OCI-LY7 (cell line): ENCODE results near the gene CDSN. TPM values are rescaled to one million over a fixed set of nuclear protein-coding genes. Genes with fewer than 3 reads are reported as not detected.
A peak's percentile ranks its signal among the peaks of the same experiment; 100 is the strongest.

ENCODE experiments used
- BruUV-seq: library from RNA; stranded (reverse); fragments of 400-500 nt; replicated peaks from 2 replicates; lab custom pipeline; 2021; lab: Mats Ljungman, UMichigan
- CTCF ChIA-PET: fragments of 300-600 bp; sonication (Branson Sonifier 250); formaldehyde crosslinking; loops from one replicate; lab custom pipeline; 2022; ENCODE audit warnings: antibody characterized with exemption; ENCODE audit not compliant: unreplicated experiment; lab: Charles Lee
- POLR2A ChIA-PET: fragments of 300-600 bp; sonication (Branson Sonifier 250); formaldehyde crosslinking; loops from one replicate; lab custom pipeline; 2022; ENCODE audit warnings: antibody characterized with exemption; lab: Charles Lee
- DNase-seq: peaks from one replicate; pipeline ENCODE4 v3.0.0-alpha.2; 2015; ENCODE audit warnings: low spot score
- H2AFZ ChIP-seq: fragments of 200-600 bp; sonication (generic), shearing (Covaris generic); 2 replicates; pipeline ENCODE4 v1.6.1; 2014; ENCODE audit warnings: mild to moderate bottlenecking, antibody characterized with exemption, low read length, moderate library complexity
- H3K27ac ChIP-seq: fragments of 200-600 bp; sonication (generic); 2 replicates; pipeline ENCODE4 v1.5.1; 2014; ENCODE audit warnings: mixed run types, low read depth, mild to moderate bottlenecking, moderate library complexity, low read length, inconsistent platforms; ENCODE audit not compliant: poor library complexity, severe bottlenecking
- H3K36me3 ChIP-seq: fragments of 200-600 bp; sonication (generic); 2 replicates; pipeline ENCODE4 v1.6.1; 2014; ENCODE audit warnings: mild to moderate bottlenecking, antibody characterized with exemption, low read length, moderate library complexity, mixed read lengths; ENCODE audit not compliant: insufficient read depth
- H3K4me1 ChIP-seq: fragments of 200-600 bp; sonication (generic); 2 replicates; pipeline ENCODE4 v1.5.1; 2014; ENCODE audit warnings: mild to moderate bottlenecking, low read length; ENCODE audit not compliant: insufficient read depth, poor library complexity, severe bottlenecking
- H3K4me2 ChIP-seq: fragments of 200-600 bp; sonication (generic); 2 replicates; pipeline ENCODE4 v1.6.1; 2014; ENCODE audit warnings: mild to moderate bottlenecking, low read length
- H3K4me3 ChIP-seq: fragments of 200-600 bp; sonication (generic); 2 replicates; pipeline ENCODE4 v1.5.1; 2014; ENCODE audit warnings: mild to moderate bottlenecking, low read depth, low read length; ENCODE audit not compliant: poor library complexity, severe bottlenecking
- H3K79me2 ChIP-seq: fragments of 200-600 bp; sonication (generic); 2 replicates; pipeline ENCODE4 v1.6.1; 2016; ENCODE audit warnings: low read depth, mild to moderate bottlenecking, low read length, moderate library complexity, mixed read lengths; ENCODE audit not compliant: insufficient read depth
- H3K9me2 ChIP-seq: fragments of 200-600 bp; sonication (generic); 2 replicates; pipeline ENCODE4 v1.6.1; 2016; ENCODE audit warnings: mild to moderate bottlenecking, low read length, mixed read lengths; ENCODE audit not compliant: insufficient read depth
- H3K9me3 ChIP-seq: fragments of 200-600 bp; sonication (generic); 2 replicates; pipeline ENCODE4 v1.6.1; 2014; ENCODE audit warnings: mild to moderate bottlenecking, mixed run types, low read length, mixed read lengths
- H4K20me1 ChIP-seq: fragments of 200-600 bp; sonication (generic); 2 replicates; pipeline ENCODE4 v1.6.1; 2014; ENCODE audit warnings: mild to moderate bottlenecking, antibody characterized with exemption, low read length, moderate library complexity, mixed read lengths; ENCODE audit not compliant: insufficient read depth
- EZH2phosphoT487 ChIP-seq: fragments of 200-600 bp; sonication (generic); IDR thresholded peaks from 2 replicates; pipeline ENCODE4 v1.6.1; 2018; ENCODE audit warnings: low read depth, borderline replicate concordance, mild to moderate bottlenecking, mixed run types, antibody characterized with exemption, low read length, moderate library complexity, mixed read lengths
- intact Hi-C: fragments of 100-400 bp; cut with micrococcal nuclease; formaldehyde crosslinking; loops from one replicate; pipeline ENCODE4 v1.10.0; 2022; ENCODE audit not compliant: unreplicated experiment
- total RNA-seq, 2 experiments: library from RNA; depleted of rRNA in 1 of 2; stranded (reverse); fragments of >200 nt in 1 of 2; shearing (Covaris generic) in 1 of 2; gene quantifications; 2 replicates each; pipeline ENCODE4 v1.2.3, GENCODE V29; 2014 to 2022
- TF ChIP-seq, protein P1 (sequence below): fragments of 200-600 bp; sonication (generic); conservative IDR thresholded peaks from 2 replicates; pipeline ENCODE4 v1.5.1; 2014; ENCODE audit warnings: mild to moderate bottlenecking, antibody characterized with exemption, low read length, moderate library complexity, mixed read lengths

Gene CDSN
- total RNA-seq, 2 experiments from 2014 or later, result not detected

DNA sequence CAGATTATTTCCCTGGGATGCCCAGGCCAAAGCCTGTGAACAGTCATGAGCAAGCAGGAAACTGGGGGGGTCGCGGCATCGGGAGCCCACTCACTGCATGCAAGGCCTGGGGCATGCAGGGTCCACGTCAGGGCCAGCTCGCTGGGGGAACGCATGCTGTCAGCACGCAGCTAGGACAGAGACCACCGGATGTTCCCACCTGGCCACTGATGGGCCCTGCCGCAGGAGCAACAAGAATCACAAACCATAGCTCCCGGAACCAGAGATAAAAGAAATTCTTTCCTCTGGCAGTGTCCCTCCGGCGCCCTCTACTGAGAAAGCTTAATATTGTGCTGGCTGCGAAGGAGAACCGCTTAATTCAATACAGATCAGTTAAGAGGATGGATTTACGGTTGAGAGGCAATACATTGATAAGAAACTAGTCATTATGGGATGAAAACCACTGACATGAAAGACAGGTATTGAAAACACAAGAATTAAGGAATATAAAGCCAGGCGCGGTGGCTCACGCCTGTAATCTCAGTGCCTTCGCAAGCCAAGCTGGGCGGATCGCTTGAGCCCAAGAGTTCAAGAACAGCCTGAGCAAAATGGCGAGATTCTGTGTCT lies 40.5 kb downstream of the CDSN start:
- H2AFZ ChIP-seq, result peak overlapping the region; percentile 19; the same call in 1 of the 2 replicates
- ChIA-PET CTCF (interaction anchor here (1.1 kb wide), 1 partner anchor 164 kb away, joined by 3 read pairs; no protein-coding TSS in a partner anchor), POLR2A (interaction anchor here (0.6 kb wide), 2 partner anchors 388 to 392 kb away, joined by 3 read pairs; no protein-coding TSS in a partner anchor)
- no peaks in the 10 kb centered on the region for H4K20me1 ChIP-seq
- no peak for TF ChIP-seq EZH2phosphoT487
- TF ChIP-seq, protein P1, sequence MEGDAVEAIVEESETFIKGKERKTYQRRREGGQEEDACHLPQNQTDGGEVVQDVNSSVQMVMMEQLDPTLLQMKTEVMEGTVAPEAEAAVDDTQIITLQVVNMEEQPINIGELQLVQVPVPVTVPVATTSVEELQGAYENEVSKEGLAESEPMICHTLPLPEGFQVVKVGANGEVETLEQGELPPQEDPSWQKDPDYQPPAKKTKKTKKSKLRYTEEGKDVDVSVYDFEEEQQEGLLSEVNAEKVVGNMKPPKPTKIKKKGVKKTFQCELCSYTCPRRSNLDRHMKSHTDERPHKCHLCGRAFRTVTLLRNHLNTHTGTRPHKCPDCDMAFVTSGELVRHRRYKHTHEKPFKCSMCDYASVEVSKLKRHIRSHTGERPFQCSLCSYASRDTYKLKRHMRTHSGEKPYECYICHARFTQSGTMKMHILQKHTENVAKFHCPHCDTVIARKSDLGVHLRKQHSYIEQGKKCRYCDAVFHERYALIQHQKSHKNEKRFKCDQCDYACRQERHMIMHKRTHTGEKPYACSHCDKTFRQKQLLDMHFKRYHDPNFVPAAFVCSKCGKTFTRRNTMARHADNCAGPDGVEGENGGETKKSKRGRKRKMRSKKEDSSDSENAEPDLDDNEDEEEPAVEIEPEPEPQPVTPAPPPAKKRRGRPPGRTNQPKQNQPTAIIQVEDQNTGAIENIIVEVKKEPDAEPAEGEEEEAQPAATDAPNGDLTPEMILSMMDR, result peak; percentile 93
- peak; percentile 69 for DNase-seq
- H3K27ac ChIP-seq, result no peak overlapping the region
- no peaks in the 10 kb centered on the region for H3K36me3 ChIP-seq
- H3K4me2 ChIP-seq, result no peak overlapping the region
- H3K79me2 ChIP-seq, result no peaks in the 10 kb centered on the region
- H3K4me1 ChIP-seq, result no peaks in the 10 kb centered on the region
- H3K9me3 ChIP-seq, result no peaks in the 10 kb centered on the region
- no peaks in the 10 kb centered on the region for H3K9me2 ChIP-seq
- intact Hi-C loops, result no loop called here
- no peak overlapping the region for H3K4me3 ChIP-seq
- no TSS peak for BruUV-seq

DNA sequence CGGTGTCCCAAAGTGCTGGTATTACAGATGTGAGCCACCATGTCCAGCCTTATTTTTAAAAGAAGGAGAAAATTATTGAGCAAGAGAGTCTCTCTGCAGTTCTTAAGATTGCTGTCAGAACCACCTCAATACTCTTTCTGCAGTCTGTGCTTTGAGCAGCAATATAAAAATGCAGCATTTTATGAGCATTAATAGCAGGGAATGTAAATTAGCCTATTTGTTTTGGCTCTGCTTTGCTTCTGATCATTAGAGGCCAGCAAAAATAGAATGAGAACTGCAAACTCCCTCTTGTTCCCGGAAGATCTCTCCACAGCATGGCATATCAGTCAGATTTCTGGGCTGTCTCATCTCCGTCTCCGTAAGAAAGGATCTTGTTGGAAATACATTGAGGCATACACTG lies 43.6 kb downstream of the CDSN start:
- Histone ChIP-seq H3K79me2 (no peaks in the 10 kb centered on the region), H3K9me3 (no peaks in the 10 kb centered on the region), H3K4me2 (no peak overlapping the region), H3K36me3 (no peaks in the 10 kb centered on the region), H3K4me1 (no peaks in the 10 kb centered on the region), H3K27ac (no peak overlapping the region), H2AFZ (no peak overlapping the region), H3K9me2 (no peaks in the 10 kb centered on the region), H3K4me3 (no peak overlapping the region), H4K20me1 (no peaks in the 10 kb centered on the region)
- DNase-seq, result no peak
- ChIA-PET POLR2A (no interaction called here), CTCF (no interaction called here)
- no peak for TF ChIP-seq EZH2phosphoT487
- TF ChIP-seq, protein P1, result no peak
- BruUV-seq, result no TSS peak
- intact Hi-C loops, result no loop called here

DNA sequence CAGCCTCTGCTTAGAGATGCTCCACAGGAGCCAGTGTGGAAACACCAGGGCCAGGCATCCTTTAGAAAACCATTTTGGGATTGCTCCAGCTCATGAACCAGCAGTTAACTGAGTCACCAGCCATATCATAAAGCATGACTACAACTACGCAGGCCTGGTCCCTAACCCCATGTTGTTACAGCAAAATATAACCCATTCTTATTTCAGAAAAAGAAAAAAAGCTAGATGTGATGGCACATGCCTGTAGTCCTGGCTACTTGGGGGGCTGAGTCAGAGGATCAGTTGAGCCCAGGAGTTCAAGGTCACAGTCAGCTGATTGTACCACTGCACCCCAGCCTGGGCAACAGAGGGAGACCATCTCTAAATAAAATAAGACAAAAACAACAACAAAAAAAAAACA lies 44.7 kb downstream of the CDSN start:
- CTCF ChIA-PET, result no interaction called here
- POLR2A ChIA-PET, result interaction anchor here (0.6 kb wide), 1 partner anchor 192 kb away, joined by 3 read pairs; no protein-coding TSS in a partner anchor
- H4K20me1 ChIP-seq, result no peaks in the 10 kb centered on the region

More for the DNA sequence above, 44.7 kb downstream of the CDSN start:
- H2AFZ ChIP-seq, result no peak overlapping the region
- H3K4me1 ChIP-seq, result no peaks in the 10 kb centered on the region
- H3K4me2 ChIP-seq, result no peak overlapping the region
- no peaks in the 10 kb centered on the region for H3K36me3 ChIP-seq
- DNase-seq, result no peak
- H3K9me2 ChIP-seq, result no peaks in the 10 kb centered on the region
- H3K9me3 ChIP-seq, result no peaks in the 10 kb centered on the region
- H3K4me3 ChIP-seq, result no peak overlapping the region
- no TSS peak for BruUV-seq
- intact Hi-C loops, result no loop called here
- TF ChIP-seq, protein P1, result no peak
- TF ChIP-seq EZH2phosphoT487, result no peak
- H3K79me2 ChIP-seq, result no peaks in the 10 kb centered on the region
- H3K27ac ChIP-seq, result no peak overlapping the region
